Endothelial cell of umbilical vein (primary cell): ENCODE data around the gene LRFN2. TPM values are rescaled to one million over a fixed set of nuclear protein-coding genes. Genes with fewer than 3 reads are reported as not detected.

Experiments
- BruUV-seq: library from RNA; stranded (reverse); fragments of 400-500 nt; replicated peaks from 2 replicates; lab custom pipeline; 2021; lab: Mats Ljungman, UMichigan
- CTCF ChIA-PET: fragments of 300-600, 350-600 bp; sonication (Branson Sonifier 250); formaldehyde crosslinking; loops from one replicate; lab custom pipeline; 2021; ENCODE audit warnings: antibody characterized with exemption, inconsistent platforms; lab: Charles Lee
- POLR2A ChIA-PET: fragments of 300-600, 350-600 bp; sonication (Branson Sonifier 250); formaldehyde crosslinking; loops from one replicate; lab custom pipeline; 2021; ENCODE audit warnings: antibody characterized with exemption, inconsistent platforms; lab: Charles Lee
- DNase-seq: peaks from one replicate; pipeline ENCODE4 v3.0.0-alpha.2; 2011; ENCODE audit warnings: low read depth, low spot score
- FAIRE-seq: peaks from 2 replicates; lab custom pipeline; 2011; peaks lifted over from hg19 to GRCh38; lab: Jason Lieb, UNC
- H2AFZ ChIP-seq: 2 replicates; pipeline ENCODE4 v1.6.0; 2012; ENCODE audit warnings: low read depth, low read length, control low read depth, inconsistent platforms
- H3K27ac ChIP-seq: 2 replicates; pipeline ENCODE4 v1.5.1; 2011; ENCODE audit warnings: low read depth, mild to moderate bottlenecking, control low read depth, low read length, moderate library complexity; ENCODE audit not compliant: insufficient read depth
- H3K27me3 ChIP-seq, 2 experiments: 2 replicates each; pipeline versions ENCODE4 v1.6.0 to v1.6.1; 2011; ENCODE audit warnings: low read length in 2 of 2, mixed read lengths in 1 of 2; ENCODE audit not compliant: control insufficient read depth in 2 of 2, insufficient read depth in 2 of 2
- H3K36me3 ChIP-seq, 2 experiments: 2 replicates in 1 of 2; 3 replicates in 1 of 2; pipeline ENCODE4 v1.5.1; 2011; ENCODE audit warnings: low read length in 2 of 2, mild to moderate bottlenecking in 1 of 2, moderate library complexity in 1 of 2; ENCODE audit not compliant: control insufficient read depth in 2 of 2, insufficient read depth in 2 of 2; ENCODE audit errors: extremely low read depth in 1 of 2
- H3K4me1 ChIP-seq: 3 replicates; pipeline ENCODE4 v1.5.1; 2011; ENCODE audit warnings: mild to moderate bottlenecking, low read length; ENCODE audit not compliant: control insufficient read depth, insufficient read depth; ENCODE audit errors: extremely low read depth
- H3K4me2 ChIP-seq: 2 replicates; pipeline ENCODE4 v1.6.1; 2011; ENCODE audit warnings: low read length, control low read depth, mixed read lengths; ENCODE audit not compliant: insufficient read depth
- H3K4me3 ChIP-seq, 3 experiments: fragments of 200-600 bp in 1 of 3; sonication (generic), shearing (Covaris generic) in 1 of 3; replicated peaks in 1 of 3; 2 replicates each; pipeline ENCODE4 v1.5.1; 2011 to 2016; ENCODE audit warnings: control low read depth in 3 of 3, low read length in 3 of 3, mild to moderate bottlenecking in 2 of 3, inconsistent platforms in 1 of 3, low read depth in 1 of 3, moderate library complexity in 1 of 3; ENCODE audit not compliant: insufficient read depth in 1 of 3
- H3K79me2 ChIP-seq: 2 replicates; pipeline ENCODE4 v1.6.0; 2012; ENCODE audit warnings: low read length, inconsistent platforms; ENCODE audit not compliant: control insufficient read depth, insufficient read depth
- H3K9ac ChIP-seq: replicated peaks from 2 replicates; pipeline ENCODE3; 2011; ENCODE audit warnings: low read length, control low read depth; ENCODE audit not compliant: insufficient read depth; ENCODE audit errors: extremely low read depth
- H3K9me1 ChIP-seq: replicated peaks from 3 replicates; pipeline ENCODE4 v1.6.0; 2011; ENCODE audit warnings: mild to moderate bottlenecking, low read length; ENCODE audit not compliant: control insufficient read depth, insufficient read depth; ENCODE audit errors: extremely low read depth
- H3K9me3 ChIP-seq: replicated peaks from 2 replicates; pipeline ENCODE4 v1.5.1; 2012; ENCODE audit warnings: low read length, inconsistent platforms; ENCODE audit not compliant: control insufficient read depth, insufficient read depth
- H4K20me1 ChIP-seq: replicated peaks from 2 replicates; pipeline ENCODE3; 2011; ENCODE audit warnings: mild to moderate bottlenecking, low read length; ENCODE audit not compliant: control insufficient read depth, insufficient read depth; ENCODE audit errors: extremely low read depth
- EZH2 ChIP-seq: IDR thresholded peaks from 2 replicates; pipeline ENCODE4 v1.6.1; 2012; ENCODE audit warnings: borderline replicate concordance, low read depth, mild to moderate bottlenecking, moderate library complexity, low read length, inconsistent platforms; ENCODE audit not compliant: severe bottlenecking
- FOS ChIP-seq: IDR thresholded peaks from 2 replicates; pipeline ENCODE4 v1.6.1; 2011; ENCODE audit warnings: mild to moderate bottlenecking, low read length, moderate library complexity, borderline replicate concordance; ENCODE audit not compliant: insufficient read depth
- GATA2 ChIP-seq: IDR thresholded peaks from 2 replicates; pipeline ENCODE4 v1.7.0; 2011; ENCODE audit warnings: low read depth, mild to moderate bottlenecking, moderate library complexity, mixed read lengths, low read length; ENCODE audit not compliant: insufficient read length, insufficient read depth
- JUN ChIP-seq: IDR thresholded peaks from 2 replicates; pipeline ENCODE4 v1.6.1; 2011; ENCODE audit warnings: borderline replicate concordance, low read depth; ENCODE audit not compliant: insufficient read length, insufficient read depth
- MYC ChIP-seq: IDR thresholded peaks from one replicate; pipeline ENCODE4 v1.6.1; 2011; ENCODE audit warnings: mild to moderate bottlenecking, low read depth, low read length
- POLR2A ChIP-seq: IDR thresholded peaks from 2 replicates; pipeline ENCODE4 v1.6.1; 2012; ENCODE audit warnings: low read depth, mild to moderate bottlenecking, control low read depth, low read length
- POLR2AphosphoS5 ChIP-seq: IDR thresholded peaks from 2 replicates; pipeline ENCODE4 v1.6.1; 2012; ENCODE audit warnings: low read depth, mild to moderate bottlenecking, control low read depth, low read length, moderate library complexity; ENCODE audit not compliant: insufficient read depth
- dilution Hi-C: fragments of 300-500 bp; cut with MboI; formaldehyde crosslinking; loops from one replicate; pipeline ENCODE4 v1.15.0; 2019; ENCODE audit warnings: low sequenced_read_pairs; ENCODE audit not compliant: extremely low pct_ligation_motif_present
- intact Hi-C: fragments of 100-400 bp; cut with micrococcal nuclease; formaldehyde crosslinking; loops from one replicate; pipeline ENCODE4 v1.10.0; 2022
- polyA plus RNA-seq, 4 experiments: library from polyadenylated mRNA; depleted of rRNA in 3 of 4; stranded (reverse) in 3 of 4; unstranded in 1 of 4; fragments of >200 nt; gene quantifications; 2 replicates each; pipeline versions ENCODE4 v1.2.1 to v1.2.3, GENCODE V29; 2011 to 2012; ENCODE audit warnings: missing spikeins in 1 of 4
- total RNA-seq: library from RNA; stranded (reverse); gene quantifications from 2 replicates; pipeline ENCODE4 v1.2.3, GENCODE V29; 2021
- TF ChIP-seq, protein P1 (sequence below), 2 donors: IDR thresholded peaks; 1 replicate in 1 of 2; 2 replicates in 1 of 2; pipeline ENCODE4 v1.5.1; 2011; ENCODE audit warnings: low read length in 2 of 2, mild to moderate bottlenecking in 2 of 2, moderate library complexity in 2 of 2, control low read depth in 1 of 2, inconsistent platforms in 1 of 2, low read depth in 1 of 2; ENCODE audit not compliant: insufficient read depth in 1 of 2; ENCODE audit errors: extremely low read depth in 1 of 2
- TF ChIP-seq, protein P2 (sequence below): IDR thresholded peaks from 2 replicates; pipeline ENCODE4 v1.6.1; 2011; ENCODE audit not compliant: insufficient read depth, insufficient read length

LRFN2 gene
- total and polyA plus RNA-seq, 2 donors (not counting 3 experiments of a cell fraction or from before 2014, with no cell fraction given) = not detected

DNA sequence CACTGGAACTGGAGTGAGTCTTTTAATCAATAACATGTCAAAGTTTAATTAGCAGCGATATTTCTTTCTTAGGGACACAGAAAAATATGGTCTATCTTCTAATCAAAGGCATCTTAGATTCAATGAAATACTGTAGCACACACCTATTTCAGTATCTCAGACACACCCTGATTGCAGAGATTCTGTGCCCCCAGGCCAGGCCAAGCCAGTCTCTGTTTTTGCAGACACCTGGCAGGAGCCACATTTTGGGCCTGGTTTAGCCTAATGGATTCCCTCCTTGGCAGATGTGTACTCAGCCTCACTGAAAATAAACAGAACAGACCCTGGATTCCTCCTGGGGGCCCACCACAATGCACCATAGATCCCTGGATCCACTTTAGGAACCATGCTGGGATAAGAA, 74.8 kb downstream of the LRFN2 start:
- Histone ChIP-seq H3K9me1 (no peaks in the 10 kb centered on the region), H3K79me2 (no peaks in the 10 kb centered on the region), H4K20me1 (no peaks in the 10 kb centered on the region), H3K4me1 (peaks cover 2% of the 10 kb centered on the region), H3K4me3 (no peak overlapping the region), H3K4me2 (no peak overlapping the region), H3K36me3 (no peaks in the 10 kb centered on the region), H2AFZ (no peak overlapping the region), H3K9me3 (no peaks in the 10 kb centered on the region), H3K9ac (no peak overlapping the region), H3K27ac (no peak overlapping the region), H3K27me3 (no peaks in the 10 kb centered on the region)
- DNase-seq = no peak
- no TSS peak for BruUV-seq
- ChIA-PET POLR2A (no interaction called here), CTCF (no interaction called here)
- dilution Hi-C loops (no loop called here), intact Hi-C loops (no loop called here)
- FAIRE-seq = no peak
- TF ChIP-seq, protein P1, sequence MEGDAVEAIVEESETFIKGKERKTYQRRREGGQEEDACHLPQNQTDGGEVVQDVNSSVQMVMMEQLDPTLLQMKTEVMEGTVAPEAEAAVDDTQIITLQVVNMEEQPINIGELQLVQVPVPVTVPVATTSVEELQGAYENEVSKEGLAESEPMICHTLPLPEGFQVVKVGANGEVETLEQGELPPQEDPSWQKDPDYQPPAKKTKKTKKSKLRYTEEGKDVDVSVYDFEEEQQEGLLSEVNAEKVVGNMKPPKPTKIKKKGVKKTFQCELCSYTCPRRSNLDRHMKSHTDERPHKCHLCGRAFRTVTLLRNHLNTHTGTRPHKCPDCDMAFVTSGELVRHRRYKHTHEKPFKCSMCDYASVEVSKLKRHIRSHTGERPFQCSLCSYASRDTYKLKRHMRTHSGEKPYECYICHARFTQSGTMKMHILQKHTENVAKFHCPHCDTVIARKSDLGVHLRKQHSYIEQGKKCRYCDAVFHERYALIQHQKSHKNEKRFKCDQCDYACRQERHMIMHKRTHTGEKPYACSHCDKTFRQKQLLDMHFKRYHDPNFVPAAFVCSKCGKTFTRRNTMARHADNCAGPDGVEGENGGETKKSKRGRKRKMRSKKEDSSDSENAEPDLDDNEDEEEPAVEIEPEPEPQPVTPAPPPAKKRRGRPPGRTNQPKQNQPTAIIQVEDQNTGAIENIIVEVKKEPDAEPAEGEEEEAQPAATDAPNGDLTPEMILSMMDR (IDR thresholded peaks at IDR 0.05; ENCODE audit: extremely low read depth in 1 of 2, insufficient read depth in 1 of 2, low read depth in 1 of 2, low read length in 2 of 2) = no peak
- no peak for TF ChIP-seq POLR2AphosphoS5
- TF ChIP-seq EZH2 = no peak
- no peak for TF ChIP-seq JUN
- TF ChIP-seq GATA2 = no peak
- no peak for TF ChIP-seq FOS
- TF ChIP-seq, protein P2, sequence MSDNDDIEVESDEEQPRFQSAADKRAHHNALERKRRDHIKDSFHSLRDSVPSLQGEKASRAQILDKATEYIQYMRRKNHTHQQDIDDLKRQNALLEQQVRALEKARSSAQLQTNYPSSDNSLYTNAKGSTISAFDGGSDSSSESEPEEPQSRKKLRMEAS = no peak
- no peak for TF ChIP-seq MYC
- no peak for TF ChIP-seq POLR2A
